ENCODE measurements around the gene MED27. TPM values are rescaled to one million over a fixed set of nuclear protein-coding genes. Genes with fewer than 3 reads are reported as not detected.

MED27 gene
- total and polyA plus RNA-seq, 2 of the 13 experiments (the other 11 are each of a cell fraction or from before 2014, with no cell fraction given), result 16.9 to 19.0 TPM

GRCh38 chr9:132077881-132078698 is 1.6 kb downstream of the MED27 start:
- H3K4me1 ChIP-seq (ENCODE audit: insufficient read depth, low read length), result peaks cover 31% of the 10 kb centered on the region
- 87% methylated on average over 10 of the region's 10 CpGs for WGBS (ENCODE audit: low lambda C conversion rate)
- no peaks in the 10 kb centered on the region for H4K20me1 ChIP-seq (ENCODE audit: insufficient read depth, low read length)
- peak overlapping the region; percentile 87; the same call in 1 of the 2 replicates for H3K9ac ChIP-seq (ENCODE audit: insufficient read depth, low read depth, low read length)
- DNase-seq (ENCODE audit: low spot score) (no peak), ATAC-seq (no peak), FAIRE-seq (no peak)
- peaks cover 2 to 16% of the 10 kb centered on the region in 2 experiments; a peak in 3 of 5 replicates for H3K36me3 ChIP-seq (replicated peaks in 1 of 2; ENCODE audit: control insufficient read depth in 1 of 2, insufficient read depth in 2 of 2, low read length in 2 of 2)
- H3K9me3 ChIP-seq (ENCODE audit: low read length), result no peaks in the 10 kb centered on the region
- no peak for TF ChIP-seq ATF3 (CRISPR knock-in tag; IDR thresholded peaks at IDR 0.05)
- TF ChIP-seq BCL6 (CRISPR knock-in tag; IDR thresholded peaks at IDR 0.05), result peak; percentile 24; the same call in 1 of the 2 replicates
- ChIA-PET POLR2A (no interaction called here), CTCF (ENCODE audit: low intra/inter-chr PET ratio, low total read pairs) (no interaction called here)
- in situ Hi-C loops (cut with HindIII; ENCODE audit: extremely low pct_ligation_motif_present, low pct_unique_long_range_greater_than_20kb) (no loop called here), intact Hi-C loops (cut with micrococcal nuclease; ENCODE audit: unreplicated experiment) (no loop called here)
- peaks cover 17% of the 10 kb centered on the region for H3K79me2 ChIP-seq (ENCODE audit: insufficient read depth, low read length)
- H2AFZ ChIP-seq (ENCODE audit: low read length), result no peak overlapping the region
- H3K27ac ChIP-seq (ENCODE audit: extremely low read length, insufficient read depth, low read length), result no peak overlapping the region
- BruUV-seq (replicated peaks), result no TSS peak
- peaks cover 0 to 4% of the 10 kb centered on the region in 2 experiments; a peak in 1 of 5 replicates for H3K27me3 ChIP-seq (ENCODE audit: control insufficient read depth in 1 of 2, insufficient read depth in 2 of 2, low read length in 2 of 2)
- H3K4me3 ChIP-seq (replicated peaks in 1 of 3; ENCODE audit: insufficient read depth in 1 of 3, low read depth in 2 of 3, low read length in 3 of 3), result peak overlapping the region; percentile 92 to 95 (median 93); a peak in 5 of 6 replicates
- peak overlapping the region; percentile 93 for H3K4me2 ChIP-seq (ENCODE audit: low read depth, low read length)

- 90% methylated on average over 2 of the region's 2 CpGs for WGBS (ENCODE audit: low lambda C conversion rate)
- ChIA-PET CTCF (ENCODE audit: low intra/inter-chr PET ratio, low total read pairs) (no interaction called here), POLR2A (no interaction called here)
- peaks cover 2 to 19% of the 10 kb centered on the region in 2 experiments; a peak in 3 of 5 replicates for H3K36me3 ChIP-seq (replicated peaks in 1 of 2; ENCODE audit: control insufficient read depth in 1 of 2, insufficient read depth in 2 of 2, low read length in 2 of 2)
- ATAC-seq, result no peak
- H3K9ac ChIP-seq (ENCODE audit: insufficient read depth, low read depth, low read length), result no peak overlapping the region
- no peak overlapping the region for H3K27ac ChIP-seq (ENCODE audit: extremely low read length, insufficient read depth, low read length)
- H3K79me2 ChIP-seq (ENCODE audit: insufficient read depth, low read length), result peaks cover 27% of the 10 kb centered on the region
- no peak overlapping the region for H3K4me3 ChIP-seq (replicated peaks in 1 of 3; ENCODE audit: insufficient read depth in 1 of 3, low read depth in 2 of 3, low read length in 3 of 3)
- no peak for FAIRE-seq
- in situ Hi-C loops (cut with HindIII; ENCODE audit: extremely low pct_ligation_motif_present, low pct_unique_long_range_greater_than_20kb) (no loop called here), intact Hi-C loops (cut with micrococcal nuclease; ENCODE audit: unreplicated experiment) (no loop called here)
- BruUV-seq (replicated peaks), result no TSS peak
- H3K4me2 ChIP-seq (ENCODE audit: low read depth, low read length), result no peak overlapping the region
- H3K4me1 ChIP-seq (ENCODE audit: insufficient read depth, low read length), result peaks cover 35% of the 10 kb centered on the region
- H3K9me3 ChIP-seq (ENCODE audit: low read length), result no peaks in the 10 kb centered on the region
- no peak for DNase-seq (ENCODE audit: low spot score)
- no peak overlapping the region for H2AFZ ChIP-seq (ENCODE audit: low read length)
- TF ChIP-seq MAFF (IDR thresholded peaks at IDR 0.05; ENCODE audit: low read depth, low read length) (peak; percentile 56; the same call in 1 of the 2 replicates), MAFK (conservative IDR thresholded peaks at IDR 0.05 in 1 of 2, IDR thresholded peaks at IDR 0.05 in 1 of 2; ENCODE audit: low read length in 2 of 2) (peak; percentile 44 to 54), NFE2L2 (IDR thresholded peaks at IDR 0.05; ENCODE audit: low read length) (peak; percentile 59), ZNF562 (CRISPR knock-in tag; IDR thresholded peaks at IDR 0.05; ENCODE audit: borderline replicate concordance) (no peak)
- peaks cover 0 to 4% of the 10 kb centered on the region in 2 experiments; a peak in 1 of 5 replicates for H3K27me3 ChIP-seq (ENCODE audit: control insufficient read depth in 1 of 2, insufficient read depth in 2 of 2, low read length in 2 of 2)
- H4K20me1 ChIP-seq (ENCODE audit: insufficient read depth, low read length), result 0 out of 2 replicates have a peak, but pooled peaks cover 6% of the 10 kb centered on the region
Measured at GRCh38 chr9:132075853-132076252, 3.8 kb downstream of the MED27 start.
